Measurements from ENCODE around the gene ARHGEF35. TPM values are rescaled to one million over a fixed set of nuclear protein-coding genes. Genes with fewer than 3 reads are reported as not detected.
A peak's percentile ranks its signal among the peaks of the same experiment; 100 is the strongest.
"Not testable (repeated sequence)": the region's sequence is repeated elsewhere in the genome, so short reads cannot be mapped to it uniquely, and the experiment has no call there.

ARHGEF35 gene
- 10 to 100 TPM in 1 of 2 donors, 1 to 10 TPM in 1; 9.5 to 18.4 TPM for total RNA-seq
- polyA plus RNA-seq (2013, experiment 1 of 2), result 2.0 TPM
- 3.0 TPM for polyA plus RNA-seq (2013, experiment 2 of 2)
- long read RNA-seq, experiment 1, partial matches to known transcripts, result 0 of 5 reads
- long read RNA-seq, experiment 1, other reads (novel, unspliced or antisense), result 5 of 5 reads
- long read RNA-seq, experiment 2, transcript ARHGEF35-201 (2 exons, 2,431 nt), result major isoform, 25 of 28 reads
- long read RNA-seq, experiment 2, partial matches to known transcripts, result 0 of 28 reads
- long read RNA-seq, experiment 2, other reads (novel, unspliced or antisense), result 3 of 28 reads
- long read RNA-seq, experiment 3, transcript ARHGEF35-201 (2 exons, 2,431 nt), result major isoform, 57 of 59 reads
- long read RNA-seq, experiment 3, partial matches to known transcripts, result 1 of 59 reads
- long read RNA-seq, experiment 3, other reads (novel, unspliced or antisense), result 1 of 59 reads
- long read RNA-seq, experiment 4, partial matches to known transcripts, result 6 of 10 reads
- long read RNA-seq, experiment 4, other reads (novel, unspliced or antisense), result 0 of 10 reads

GRCh38 chr7:144195212-144195872, at the start of gene ARHGEF35:
Gene ARHGEF35, minus strand, starts transcription at chr7:144195833. Its CDS starts 7,450 bp downstream, at chr7:144188383.
- H3K4me1 ChIP-seq (ENCODE audit: control insufficient read depth, insufficient read depth, low read length); H3K27ac ChIP-seq (ENCODE audit: low read depth, low read length); H3K36me3 Mint-ChIP-seq (ENCODE audit: low read depth); H3K9me3 Mint-ChIP-seq; H3K9me3 ChIP-seq (ENCODE audit: control insufficient read depth, low read length); H3K27ac Mint-ChIP-seq; H3K27me3 Mint-ChIP-seq (ENCODE audit: insufficient read depth); H3K36me3 ChIP-seq (ENCODE audit: control insufficient read depth, insufficient read depth, low read length); DNase-seq; H3K4me1 Mint-ChIP-seq; H3K27me3 ChIP-seq (ENCODE audit: control insufficient read depth, insufficient read depth, low read length, poor library complexity, severe bottlenecking); H3K9ac ChIP-seq (ENCODE audit: extremely low read depth, low read length, poor library complexity, severe bottlenecking); H3K4me3 ChIP-seq (ENCODE audit: low read length): not testable (repeated sequence)
- H3K4me3 Mint-ChIP-seq, result peak within 1 kb of the TSS; percentile 46
- WGBS, 2 experiments (ENCODE audit: insufficient coverage in 1 of 2, insufficient read length in 1 of 2), result no CpG with 5 or more reads among the region's 51 CpGs

- DNase-seq; H3K4me1 Mint-ChIP-seq; H3K9me3 Mint-ChIP-seq; H3K9me3 ChIP-seq (ENCODE audit: control insufficient read depth, low read length); H3K27ac Mint-ChIP-seq; H3K9ac ChIP-seq (ENCODE audit: extremely low read depth, low read length, poor library complexity, severe bottlenecking); H3K36me3 ChIP-seq (ENCODE audit: control insufficient read depth, insufficient read depth, low read length); H3K27me3 Mint-ChIP-seq (ENCODE audit: insufficient read depth); H3K36me3 Mint-ChIP-seq (ENCODE audit: low read depth); H3K27me3 ChIP-seq (ENCODE audit: control insufficient read depth, insufficient read depth, low read length, poor library complexity, severe bottlenecking); H3K4me3 ChIP-seq (ENCODE audit: low read length); H3K27ac ChIP-seq (ENCODE audit: low read depth, low read length); H3K4me1 ChIP-seq (ENCODE audit: control insufficient read depth, insufficient read depth, low read length); H3K4me3 Mint-ChIP-seq: not testable (repeated sequence)
- no CpG with 5 or more reads among the region's 2 CpGs for WGBS, 2 experiments (ENCODE audit: insufficient coverage in 1 of 2, insufficient read length in 1 of 2)
These were observed 49.7 kb upstream of the ARHGEF35 start for GRCh38 chr7:144245372-144245771.

GRCh38 chr7:144239365-144239764, 43.7 kb upstream of the ARHGEF35 start, which contains the start of gene OR2A42:
Gene OR2A42, minus strand, starts transcription at chr7:144239605. Its CDS starts 6,762 bp downstream, at chr7:144232843.
- H3K36me3 Mint-ChIP-seq (ENCODE audit: low read depth); H3K4me1 ChIP-seq (ENCODE audit: control insufficient read depth, insufficient read depth, low read length); H3K27me3 Mint-ChIP-seq (ENCODE audit: insufficient read depth); H3K4me3 ChIP-seq (ENCODE audit: low read length); H3K9me3 Mint-ChIP-seq; H3K9me3 ChIP-seq (ENCODE audit: control insufficient read depth, low read length); DNase-seq; H3K4me1 Mint-ChIP-seq; H3K4me3 Mint-ChIP-seq; H3K27me3 ChIP-seq (ENCODE audit: control insufficient read depth, insufficient read depth, low read length, poor library complexity, severe bottlenecking); H3K9ac ChIP-seq (ENCODE audit: extremely low read depth, low read length, poor library complexity, severe bottlenecking); H3K36me3 ChIP-seq (ENCODE audit: control insufficient read depth, insufficient read depth, low read length); H3K27ac ChIP-seq (ENCODE audit: low read depth, low read length); H3K27ac Mint-ChIP-seq: not testable (repeated sequence)
- 92% methylated on average over 1 of the region's 2 CpGs; no CpG with 5 or more reads in 1 of the 2 experiments for WGBS, 2 experiments (ENCODE audit: insufficient coverage in 1 of 2, insufficient read length in 1 of 2)

GRCh38 chr7:144238530-144239082, 43.0 kb upstream of the ARHGEF35 start:
- H3K9me3 ChIP-seq (ENCODE audit: control insufficient read depth, low read length); H3K27ac Mint-ChIP-seq; H3K9me3 Mint-ChIP-seq; H3K36me3 ChIP-seq (ENCODE audit: control insufficient read depth, insufficient read depth, low read length); H3K4me1 ChIP-seq (ENCODE audit: control insufficient read depth, insufficient read depth, low read length); H3K36me3 Mint-ChIP-seq (ENCODE audit: low read depth); H3K9ac ChIP-seq (ENCODE audit: extremely low read depth, low read length, poor library complexity, severe bottlenecking); H3K27ac ChIP-seq (ENCODE audit: low read depth, low read length); H3K27me3 ChIP-seq (ENCODE audit: control insufficient read depth, insufficient read depth, low read length, poor library complexity, severe bottlenecking); H3K4me3 ChIP-seq (ENCODE audit: low read length); H3K4me3 Mint-ChIP-seq; H3K4me1 Mint-ChIP-seq; H3K27me3 Mint-ChIP-seq (ENCODE audit: insufficient read depth): not testable (repeated sequence)
- WGBS, 2 experiments (ENCODE audit: insufficient coverage in 1 of 2, insufficient read length in 1 of 2), result 89% methylated on average over 1 of the region's 2 CpGs; no CpG with 5 or more reads in 1 of the 2 experiments
- peak; percentile 53 for DNase-seq

GRCh38 chr7:144233039-144233438, 37.4 kb upstream of the ARHGEF35 start:
- H3K27me3 ChIP-seq (ENCODE audit: control insufficient read depth, insufficient read depth, low read length, poor library complexity, severe bottlenecking); H3K27me3 Mint-ChIP-seq (ENCODE audit: insufficient read depth); H3K4me3 ChIP-seq (ENCODE audit: low read length); H3K4me1 Mint-ChIP-seq; H3K4me3 Mint-ChIP-seq; H3K27ac ChIP-seq (ENCODE audit: low read depth, low read length); H3K4me1 ChIP-seq (ENCODE audit: control insufficient read depth, insufficient read depth, low read length); H3K9ac ChIP-seq (ENCODE audit: extremely low read depth, low read length, poor library complexity, severe bottlenecking); H3K36me3 Mint-ChIP-seq (ENCODE audit: low read depth); DNase-seq; H3K36me3 ChIP-seq (ENCODE audit: control insufficient read depth, insufficient read depth, low read length); H3K9me3 ChIP-seq (ENCODE audit: control insufficient read depth, low read length); H3K9me3 Mint-ChIP-seq; H3K27ac Mint-ChIP-seq: not testable (repeated sequence)
- no CpG with 5 or more reads among the region's 1 CpG for WGBS, 2 experiments (ENCODE audit: insufficient coverage in 1 of 2, insufficient read length in 1 of 2)

- WGBS, 2 experiments (ENCODE audit: insufficient coverage in 1 of 2, insufficient read length in 1 of 2), result no CpG with 5 or more reads among the region's 2 CpGs
- not testable (repeated sequence) for H3K27ac ChIP-seq (ENCODE audit: low read depth, low read length); H3K4me3 ChIP-seq (ENCODE audit: low read length); H3K27ac Mint-ChIP-seq; H3K9ac ChIP-seq (ENCODE audit: extremely low read depth, low read length, poor library complexity, severe bottlenecking); H3K9me3 Mint-ChIP-seq; H3K27me3 Mint-ChIP-seq (ENCODE audit: insufficient read depth); H3K9me3 ChIP-seq (ENCODE audit: control insufficient read depth, low read length); H3K4me1 ChIP-seq (ENCODE audit: control insufficient read depth, insufficient read depth, low read length); H3K36me3 ChIP-seq (ENCODE audit: control insufficient read depth, insufficient read depth, low read length); DNase-seq; H3K4me1 Mint-ChIP-seq; H3K27me3 ChIP-seq (ENCODE audit: control insufficient read depth, insufficient read depth, low read length, poor library complexity, severe bottlenecking); H3K36me3 Mint-ChIP-seq (ENCODE audit: low read depth); H3K4me3 Mint-ChIP-seq
These were observed 35.4 kb upstream of the ARHGEF35 start for GRCh38 chr7:144231027-144231426.

Data from endodermal cell (in vitro differentiated cells).